GM12891 (cell line): ENCODE results near the gene PRKAR1B.
"Not testable (repeated sequence)": the region's sequence is repeated elsewhere in the genome, so short reads cannot be mapped to it uniquely, and the experiment has no call there.

Experiments
- DNase-seq: peaks from one replicate; pipeline ENCODE4 v3.0.0; 2011; ENCODE audit warnings: low spot score; ENCODE audit not compliant: insufficient read length
- FAIRE-seq: peaks from 2 replicates; lab custom pipeline; 2011; peaks lifted over from hg19 to GRCh38; lab: Jason Lieb, UNC
- PAX5 ChIP-seq: IDR thresholded peaks from 2 replicates; pipeline ENCODE4 v1.6.1; 2011; ENCODE audit warnings: low read length, moderate library complexity, mild to moderate bottlenecking; ENCODE audit not compliant: insufficient read depth, severe bottlenecking
- POLR2A ChIP-seq: IDR thresholded peaks from 2 replicates; pipeline ENCODE4 v1.6.1; 2011; ENCODE audit warnings: low read depth, low read length, control low read depth
- POLR2AphosphoS5 ChIP-seq: IDR thresholded peaks from 2 replicates; pipeline ENCODE4 v1.6.1; 2011; ENCODE audit warnings: low read depth, low read length, control low read depth
- POU2F2 ChIP-seq: IDR thresholded peaks from 2 replicates; pipeline ENCODE4 v1.6.1; 2011; ENCODE audit warnings: low read depth, mild to moderate bottlenecking, control low read depth, low read length, moderate library complexity
- SPI1 ChIP-seq: IDR thresholded peaks from 2 replicates; pipeline ENCODE4 v1.6.1; 2011; ENCODE audit warnings: low read depth, low read length, control low read depth
- TAF1 ChIP-seq: IDR thresholded peaks from 2 replicates; pipeline ENCODE4 v1.6.1; 2011; ENCODE audit warnings: low read depth, low read length, control low read depth

Gene PRKAR1B

GRCh38 chr7:552868-553635, 174.0 kb downstream of the PRKAR1B start:
- FAIRE-seq, result no peak
- no peak for TF ChIP-seq POLR2AphosphoS5
- TF ChIP-seq TAF1, result no peak
- no peak for TF ChIP-seq POLR2A
- TF ChIP-seq SPI1, result no peak
- no peak for DNase-seq

- not testable (repeated sequence) for DNase-seq, FAIRE-seq
These were observed 174.8 kb downstream of the PRKAR1B start for GRCh38 chr7:552151-552867.

GRCh38 chr7:551615-551970, 175.5 kb downstream of the PRKAR1B start:
- not testable (repeated sequence) for FAIRE-seq, DNase-seq

- TF ChIP-seq POLR2AphosphoS5 (no peak), SPI1 (no peak), TAF1 (no peak), PAX5 (no peak), POLR2A (no peak), POU2F2 (no peak)
- DNase-seq, result no peak
- no peak for FAIRE-seq
These were observed 176.0 kb downstream of the PRKAR1B start for GRCh38 chr7:550881-551614.

GRCh38 chr7:549891-550625, 177.0 kb downstream of the PRKAR1B start:
- FAIRE-seq, result no peak
- TF ChIP-seq PAX5 (no peak), POLR2AphosphoS5 (no peak), POLR2A (no peak)
- DNase-seq, result no peak

GRCh38 chr7:549066-549890, 177.8 kb downstream of the PRKAR1B start:
- TF ChIP-seq SPI1 (no peak), POLR2AphosphoS5 (no peak), TAF1 (no peak), POLR2A (no peak), PAX5 (no peak), POU2F2 (no peak)
- no peak for FAIRE-seq
- DNase-seq, result no peak

- DNase-seq (no peak), FAIRE-seq (no peak)
- TF ChIP-seq PAX5 (no peak), POLR2A (no peak), TAF1 (no peak), SPI1 (no peak), POU2F2 (no peak), POLR2AphosphoS5 (no peak)
These were observed 178.7 kb downstream of the PRKAR1B start for GRCh38 chr7:548401-548800.

- TF ChIP-seq SPI1, result no peak
- TF ChIP-seq TAF1, result no peak
- no peak for FAIRE-seq
- DNase-seq, result no peak
These were observed 181.6 kb downstream of the PRKAR1B start for GRCh38 chr7:545470-545869.
